Measurements from ENCODE around the gene SLCO4A1. TPM values are rescaled to one million over a fixed set of nuclear protein-coding genes. Genes with fewer than 3 reads are reported as not detected.

SLCO4A1 gene
- total and polyA plus RNA-seq, 9 of the 15 experiments (the other 6 are each of a cell fraction or from before 2014, with no cell fraction given), result 1.6 to 21.9 (median 12.8) TPM

DNA sequence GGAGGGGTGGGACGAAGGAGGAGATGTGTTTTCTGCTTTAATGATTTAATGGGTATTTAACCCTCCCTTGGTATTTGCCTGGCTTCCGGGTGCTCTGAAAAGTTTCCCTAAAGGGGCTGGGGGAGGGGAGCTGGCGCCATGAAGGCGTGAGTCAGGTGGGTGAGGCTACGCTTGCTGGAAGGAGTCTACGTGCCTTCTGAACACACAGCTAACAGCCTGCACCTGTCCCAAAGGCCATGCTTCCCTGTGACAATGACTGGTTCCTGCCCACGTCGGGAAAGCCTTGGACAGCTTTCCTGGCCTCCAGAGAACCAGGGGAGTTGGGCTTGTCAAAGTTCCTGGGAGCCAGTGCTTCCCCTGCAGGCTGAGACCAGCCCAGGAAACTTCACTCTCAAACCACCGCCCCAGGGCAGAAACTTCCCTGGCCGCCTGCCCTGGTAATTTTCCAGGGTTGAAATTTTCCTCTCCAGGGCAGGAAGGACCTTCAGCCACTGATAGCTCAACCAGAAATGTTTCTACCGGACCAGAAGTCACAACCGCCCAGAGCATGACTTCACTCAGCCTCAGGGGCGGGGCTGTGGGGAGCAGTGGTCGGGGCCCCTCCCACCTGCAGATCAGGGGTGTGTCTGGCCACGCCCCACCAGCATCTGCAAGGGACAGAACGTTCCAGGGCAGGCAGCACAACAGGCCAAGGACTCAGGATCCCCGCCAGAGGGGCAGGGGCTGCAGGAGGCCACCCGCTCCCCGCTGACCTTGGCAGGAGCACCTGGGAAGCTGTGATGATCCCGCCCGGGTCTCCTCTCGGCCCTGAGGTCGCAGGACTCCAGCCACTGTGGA is 18.6 kb upstream of the SLCO4A1 start (continued):
- TF ChIP-seq, protein P1, sequence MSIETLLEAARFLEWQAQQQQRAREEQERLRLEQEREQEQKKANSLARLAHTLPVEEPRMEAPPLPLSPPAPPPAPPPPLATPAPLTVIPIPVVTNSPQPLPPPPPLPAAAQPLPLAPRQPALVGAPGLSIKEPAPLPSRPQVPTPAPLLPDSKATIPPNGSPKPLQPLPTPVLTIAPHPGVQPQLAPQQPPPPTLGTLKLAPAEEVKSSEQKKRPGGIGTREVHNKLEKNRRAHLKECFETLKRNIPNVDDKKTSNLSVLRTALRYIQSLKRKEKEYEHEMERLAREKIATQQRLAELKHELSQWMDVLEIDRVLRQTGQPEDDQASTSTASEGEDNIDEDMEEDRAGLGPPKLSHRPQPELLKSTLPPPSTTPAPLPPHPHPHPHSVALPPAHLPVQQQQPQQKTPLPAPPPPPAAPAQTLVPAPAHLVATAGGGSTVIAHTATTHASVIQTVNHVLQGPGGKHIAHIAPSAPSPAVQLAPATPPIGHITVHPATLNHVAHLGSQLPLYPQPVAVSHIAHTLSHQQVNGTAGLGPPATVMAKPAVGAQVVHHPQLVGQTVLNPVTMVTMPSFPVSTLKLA (conservative IDR thresholded peaks at IDR 0.05), result peak in 1 of 2 experiments; percentile 67; a peak in 3 of 4 replicates
- TF ChIP-seq ZEB2 (IDR thresholded peaks at IDR 0.05) (peak; percentile 11; the same call in 1 of the 2 replicates), POLR2AphosphoS2 (IDR thresholded peaks at IDR 0.05; ENCODE audit: low read length) (no peak), RCOR1 (IDR thresholded peaks at IDR 0.05; ENCODE audit: borderline replicate concordance in 1 of 2, low read depth in 2 of 2, low read length in 2 of 2) (0 out of 4 replicates have a peak, but pooled peaks of 1 of the 2 experiments have one; percentile 31), ZNF263 (CRISPR knock-in tag; IDR thresholded peaks at IDR 0.05; ENCODE audit: borderline replicate concordance) (no peak), CREM (IDR thresholded peaks at IDR 0.05; ENCODE audit: low read depth) (peak; percentile 3), CBX5 (IDR thresholded peaks at IDR 0.05; ENCODE audit: borderline replicate concordance, low read depth) (no peak), CCAR2 (IDR thresholded peaks at IDR 0.05; ENCODE audit: low read depth, low read length) (no peak), ATF1 (CRISPR knock-in tag; IDR thresholded peaks at IDR 0.05) (no peak), ATF1 (tag; IDR thresholded peaks at IDR 0.05) (peak; percentile 8; the same call in 1 of the 2 replicates), NFRKB (IDR thresholded peaks at IDR 0.05; ENCODE audit: low read depth) (peak; percentile 87), ZNF644 (tag; IDR thresholded peaks at IDR 0.05; ENCODE audit: low read depth) (no peak)
- TF ChIP-seq, protein P2, sequence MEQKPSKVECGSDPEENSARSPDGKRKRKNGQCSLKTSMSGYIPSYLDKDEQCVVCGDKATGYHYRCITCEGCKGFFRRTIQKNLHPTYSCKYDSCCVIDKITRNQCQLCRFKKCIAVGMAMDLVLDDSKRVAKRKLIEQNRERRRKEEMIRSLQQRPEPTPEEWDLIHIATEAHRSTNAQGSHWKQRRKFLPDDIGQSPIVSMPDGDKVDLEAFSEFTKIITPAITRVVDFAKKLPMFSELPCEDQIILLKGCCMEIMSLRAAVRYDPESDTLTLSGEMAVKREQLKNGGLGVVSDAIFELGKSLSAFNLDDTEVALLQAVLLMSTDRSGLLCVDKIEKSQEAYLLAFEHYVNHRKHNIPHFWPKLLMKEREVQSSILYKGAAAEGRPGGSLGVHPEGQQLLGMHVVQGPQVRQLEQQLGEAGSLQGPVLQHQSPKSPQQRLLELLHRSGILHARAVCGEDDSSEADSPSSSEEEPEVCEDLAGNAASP (IDR thresholded peaks at IDR 0.05), result no peak
- TF ChIP-seq, protein P3, sequence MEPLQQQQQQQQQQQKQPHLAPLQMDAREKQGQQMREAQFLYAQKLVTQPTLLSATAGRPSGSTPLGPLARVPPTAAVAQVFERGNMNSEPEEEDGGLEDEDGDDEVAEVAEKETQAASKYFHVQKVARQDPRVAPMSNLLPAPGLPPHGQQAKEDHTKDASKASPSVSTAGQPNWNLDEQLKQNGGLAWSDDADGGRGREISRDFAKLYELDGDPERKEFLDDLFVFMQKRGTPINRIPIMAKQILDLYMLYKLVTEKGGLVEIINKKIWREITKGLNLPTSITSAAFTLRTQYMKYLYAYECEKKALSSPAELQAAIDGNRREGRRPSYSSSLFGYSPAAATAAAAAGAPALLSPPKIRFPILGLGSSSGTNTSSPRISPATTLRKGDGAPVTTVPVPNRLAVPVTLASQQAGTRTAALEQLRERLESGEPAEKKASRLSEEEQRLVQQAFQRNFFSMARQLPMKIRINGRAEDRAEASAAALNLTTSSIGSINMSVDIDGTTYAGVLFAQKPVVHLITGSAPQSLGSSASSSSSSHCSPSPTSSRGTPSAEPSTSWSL (CRISPR knock-in tag; IDR thresholded peaks at IDR 0.05; ENCODE audit: borderline replicate concordance), result no peak
- TF ChIP-seq, protein P4, sequence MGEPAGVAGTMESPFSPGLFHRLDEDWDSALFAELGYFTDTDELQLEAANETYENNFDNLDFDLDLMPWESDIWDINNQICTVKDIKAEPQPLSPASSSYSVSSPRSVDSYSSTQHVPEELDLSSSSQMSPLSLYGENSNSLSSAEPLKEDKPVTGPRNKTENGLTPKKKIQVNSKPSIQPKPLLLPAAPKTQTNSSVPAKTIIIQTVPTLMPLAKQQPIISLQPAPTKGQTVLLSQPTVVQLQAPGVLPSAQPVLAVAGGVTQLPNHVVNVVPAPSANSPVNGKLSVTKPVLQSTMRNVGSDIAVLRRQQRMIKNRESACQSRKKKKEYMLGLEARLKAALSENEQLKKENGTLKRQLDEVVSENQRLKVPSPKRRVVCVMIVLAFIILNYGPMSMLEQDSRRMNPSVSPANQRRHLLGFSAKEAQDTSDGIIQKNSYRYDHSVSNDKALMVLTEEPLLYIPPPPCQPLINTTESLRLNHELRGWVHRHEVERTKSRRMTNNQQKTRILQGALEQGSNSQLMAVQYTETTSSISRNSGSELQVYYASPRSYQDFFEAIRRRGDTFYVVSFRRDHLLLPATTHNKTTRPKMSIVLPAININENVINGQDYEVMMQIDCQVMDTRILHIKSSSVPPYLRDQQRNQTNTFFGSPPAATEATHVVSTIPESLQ (CRISPR knock-in tag; IDR thresholded peaks at IDR 0.05), result 0 out of 2 replicates have a peak, but pooled peaks have one; percentile 72
- TF ChIP-seq, protein P5, sequence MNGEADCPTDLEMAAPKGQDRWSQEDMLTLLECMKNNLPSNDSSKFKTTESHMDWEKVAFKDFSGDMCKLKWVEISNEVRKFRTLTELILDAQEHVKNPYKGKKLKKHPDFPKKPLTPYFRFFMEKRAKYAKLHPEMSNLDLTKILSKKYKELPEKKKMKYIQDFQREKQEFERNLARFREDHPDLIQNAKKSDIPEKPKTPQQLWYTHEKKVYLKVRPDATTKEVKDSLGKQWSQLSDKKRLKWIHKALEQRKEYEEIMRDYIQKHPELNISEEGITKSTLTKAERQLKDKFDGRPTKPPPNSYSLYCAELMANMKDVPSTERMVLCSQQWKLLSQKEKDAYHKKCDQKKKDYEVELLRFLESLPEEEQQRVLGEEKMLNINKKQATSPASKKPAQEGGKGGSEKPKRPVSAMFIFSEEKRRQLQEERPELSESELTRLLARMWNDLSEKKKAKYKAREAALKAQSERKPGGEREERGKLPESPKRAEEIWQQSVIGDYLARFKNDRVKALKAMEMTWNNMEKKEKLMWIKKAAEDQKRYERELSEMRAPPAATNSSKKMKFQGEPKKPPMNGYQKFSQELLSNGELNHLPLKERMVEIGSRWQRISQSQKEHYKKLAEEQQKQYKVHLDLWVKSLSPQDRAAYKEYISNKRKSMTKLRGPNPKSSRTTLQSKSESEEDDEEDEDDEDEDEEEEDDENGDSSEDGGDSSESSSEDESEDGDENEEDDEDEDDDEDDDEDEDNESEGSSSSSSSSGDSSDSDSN (IDR thresholded peaks at IDR 0.05; ENCODE audit: borderline replicate concordance in 1 of 2, low read depth in 2 of 2, low read length in 2 of 2), result peak; percentile 48 to 67; a peak in 1 of 4 replicates

All from K562 (cell line).